ENCODE measurements around the gene POLD2.
"Not testable (repeated sequence)": the region's sequence is repeated elsewhere in the genome, so short reads cannot be mapped to it uniquely, and the experiment has no call there.

POLD2 gene

GRCh38 chr7:44128721-44129582 is 5.6 kb upstream of the POLD2 start:
- no peaks in the 10 kb centered on the region for H3K79me2 ChIP-seq (ENCODE audit: insufficient read depth, low read length)
- peaks cover 5% of the 10 kb centered on the region; the same call in 1 of the 2 replicates for H3F3A ChIP-seq (ENCODE audit: low read depth)
- no peaks in the 10 kb centered on the region for H4K20me1 ChIP-seq (ENCODE audit: insufficient read depth, low read length, poor library complexity, severe bottlenecking)
- no peaks in the 10 kb centered on the region for H3K27me3 ChIP-seq (ENCODE audit: insufficient read depth, low read length, poor library complexity, severe bottlenecking)
- H3K9me3 ChIP-seq (ENCODE audit: insufficient read depth, low read depth, low read length) = no peaks in the 10 kb centered on the region
- no peak; the same call in 1 of the 2 replicates for TF ChIP-seq CTCF (conservative IDR thresholded peaks at IDR 0.05; ENCODE audit: low read length)
- TF ChIP-seq EZH2phosphoT487 (IDR thresholded peaks at IDR 0.05; ENCODE audit: borderline replicate concordance) = no peak
- H3K4me3 ChIP-seq (ENCODE audit: low read length, poor library complexity, severe bottlenecking) = peak overlapping the region; percentile 37
- H3K4me1 ChIP-seq (ENCODE audit: insufficient read depth, low read length, poor library complexity, severe bottlenecking) = peaks cover 16% of the 10 kb centered on the region
- H3K9ac ChIP-seq (ENCODE audit: low read depth, low read length, poor library complexity, severe bottlenecking) = peak overlapping the region; percentile 5
- H2AFZ ChIP-seq (ENCODE audit: low read length) = peak overlapping the region; percentile 30
- H3K9me2 ChIP-seq (replicated peaks; ENCODE audit: low read depth, low read length) = no peaks in the 10 kb centered on the region
- H3K36me3 ChIP-seq (ENCODE audit: insufficient read depth, low read length) = no peaks in the 10 kb centered on the region
- H3K4me2 ChIP-seq (ENCODE audit: low read depth, low read length, poor library complexity, severe bottlenecking) = peak overlapping the region; percentile 55

DNA sequence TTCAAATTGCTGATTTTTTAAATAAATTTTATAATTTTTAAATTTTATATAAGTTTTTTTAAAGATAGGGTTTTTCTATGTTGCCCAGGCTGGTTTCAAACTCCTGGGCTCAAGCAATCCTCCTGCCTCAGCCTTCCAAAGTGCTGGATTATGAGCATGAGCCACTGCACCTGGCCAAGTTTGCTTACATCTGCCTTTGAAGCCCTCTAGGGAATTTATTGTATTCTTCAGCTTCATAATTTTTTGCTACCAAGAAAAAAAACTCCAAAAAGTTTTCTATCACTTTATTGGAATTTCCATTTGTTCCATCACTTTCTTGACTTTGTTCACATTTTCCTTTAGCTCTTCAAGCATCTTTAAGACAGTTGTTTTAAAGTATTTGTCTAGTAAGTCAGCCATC is 3.8 kb upstream of the POLD2 start:
- Histone ChIP-seq H4K20me1 (ENCODE audit: insufficient read depth, low read length, poor library complexity, severe bottlenecking) (peaks cover 5% of the 10 kb centered on the region), H3K36me3 (ENCODE audit: insufficient read depth, low read length) (no peaks in the 10 kb centered on the region), H2AFZ (ENCODE audit: low read length) (no peak overlapping the region), H3K4me2 (ENCODE audit: low read depth, low read length, poor library complexity, severe bottlenecking) (no peak overlapping the region), H3K4me3 (ENCODE audit: low read length, poor library complexity, severe bottlenecking) (no peak overlapping the region), H3K9me3 (ENCODE audit: insufficient read depth, low read depth, low read length) (no peaks in the 10 kb centered on the region), H3K27me3 (ENCODE audit: insufficient read depth, low read length, poor library complexity, severe bottlenecking) (no peaks in the 10 kb centered on the region), H3K4me1 (ENCODE audit: insufficient read depth, low read length, poor library complexity, severe bottlenecking) (peaks cover 23% of the 10 kb centered on the region), H3K79me2 (ENCODE audit: insufficient read depth, low read length) (peaks cover 12% of the 10 kb centered on the region), H3F3A (ENCODE audit: low read depth) (peaks cover 5% of the 10 kb centered on the region; the same call in 1 of the 2 replicates), H3K9ac (ENCODE audit: low read depth, low read length, poor library complexity, severe bottlenecking) (no peak overlapping the region), H3K9me2 (replicated peaks; ENCODE audit: low read depth, low read length) (no peaks in the 10 kb centered on the region)
- TF ChIP-seq EZH2phosphoT487 (IDR thresholded peaks at IDR 0.05; ENCODE audit: borderline replicate concordance) = no peak
- TF ChIP-seq CTCF (conservative IDR thresholded peaks at IDR 0.05; ENCODE audit: low read length) = no peak

DNA sequence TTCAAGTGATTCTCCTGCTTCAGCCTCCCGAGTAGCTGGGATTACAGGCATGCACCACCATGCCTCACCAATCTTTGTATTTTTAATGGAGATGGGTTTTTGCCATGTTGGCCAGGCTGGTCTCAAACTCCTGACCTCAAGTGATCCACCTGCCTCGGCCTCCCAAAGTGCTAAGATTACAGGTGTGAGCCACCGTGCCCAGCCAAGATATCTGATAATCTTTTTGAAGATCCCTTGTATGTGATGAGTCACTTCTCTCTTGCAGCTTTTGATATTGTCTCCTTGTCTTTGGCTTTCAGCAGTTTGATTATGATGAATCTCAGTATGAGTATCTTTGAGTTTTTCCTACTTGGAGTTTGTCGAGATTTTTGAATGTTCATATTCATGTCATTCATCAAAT is 3.2 kb upstream of the POLD2 start:
- H3K36me3 ChIP-seq (ENCODE audit: insufficient read depth, low read length); H4K20me1 ChIP-seq (ENCODE audit: insufficient read depth, low read length, poor library complexity, severe bottlenecking); H3K9me2 ChIP-seq (replicated peaks; ENCODE audit: low read depth, low read length); H3K27me3 ChIP-seq (ENCODE audit: insufficient read depth, low read length, poor library complexity, severe bottlenecking); H3K9ac ChIP-seq (ENCODE audit: low read depth, low read length, poor library complexity, severe bottlenecking); H3F3A ChIP-seq (ENCODE audit: low read depth); H3K4me3 ChIP-seq (ENCODE audit: low read length, poor library complexity, severe bottlenecking); H3K9me3 ChIP-seq (ENCODE audit: insufficient read depth, low read depth, low read length); H2AFZ ChIP-seq (ENCODE audit: low read length); H3K4me2 ChIP-seq (ENCODE audit: low read depth, low read length, poor library complexity, severe bottlenecking): not testable (repeated sequence)
- H3K79me2 ChIP-seq (ENCODE audit: insufficient read depth, low read length) = peaks cover 18% of the 10 kb centered on the region
- peaks cover 29% of the 10 kb centered on the region for H3K4me1 ChIP-seq (ENCODE audit: insufficient read depth, low read length, poor library complexity, severe bottlenecking)

Data from Loucy (cell line).